ENCODE results near the gene TMEM254.

GRCh38 chr10:80133206-80133605 is 54.7 kb downstream of the TMEM254 start:
- TF ChIP-seq CTCF (conservative IDR thresholded peaks at IDR 0.05; ENCODE audit: low read length) (no peak), EZH2phosphoT487 (IDR thresholded peaks at IDR 0.05; ENCODE audit: borderline replicate concordance, low read depth, low read length) (no peak)
